ENCODE data around the gene NOS3.

Gene NOS3

GRCh38 chr7:151028131-151028947 lies 37.5 kb downstream of the NOS3 start, which contains the start of gene ABCB8:
Gene ABCB8 (plus strand): TSS chr7:151028450. CDS start chr7:151028516, 66 bp downstream.
- peak; percentile 90 for DNase-seq (ENCODE audit: low read depth, low spot score)
- ChIA-PET CTCF (interaction anchor here (0.6 to 5.6 kb wide), 9 partner anchors 10 to 85 kb away, joined by 3 to 77 read pairs (median 4); partner anchors contain the start of genes CDK5 and NOS3), POLR2A (interaction anchor here (0.7 to 1.9 kb wide), 11 partner anchors 10 to 85 kb away, joined by 3 to 13 read pairs (median 4); partner anchors contain the start of genes CDK5 and FASTK)
- TF ChIP-seq CTCF (IDR thresholded peaks at IDR 0.05; ENCODE audit: insufficient read depth, low read length, missing control alignments): peak; percentile 42
- H3K4me3 ChIP-seq (ENCODE audit: low read depth, low read length): peak within 1 kb of the TSS; percentile 83

GRCh38 chr7:151028948-151029501 lies 38.2 kb downstream of the NOS3 start:
- CTCF ChIA-PET: interaction anchor here (1.0 to 5.6 kb wide), 6 partner anchors 10 to 81 kb away, joined by 3 to 77 read pairs (median 6); no protein-coding TSS in a partner anchor
- DNase-seq (ENCODE audit: low read depth, low spot score): no peak
- no peak for TF ChIP-seq CTCF (IDR thresholded peaks at IDR 0.05; ENCODE audit: insufficient read depth, low read length, missing control alignments)
- H3K4me3 ChIP-seq (ENCODE audit: low read depth, low read length): peak overlapping the region; percentile 83
- POLR2A ChIA-PET: interaction anchor here (1.0 to 1.9 kb wide), 5 partner anchors 10 to 84 kb away, joined by 4 to 13 read pairs (median 6); partner anchors contain the start of gene CDK5

- H3K4me3 ChIP-seq (ENCODE audit: low read depth, low read length): no peak overlapping the region
- POLR2A ChIA-PET: interaction anchor here (0.7 kb wide), 1 partner anchor 17 kb away, joined by 3 read pairs; the partner anchor contains the start of gene ASIC3
- TF ChIP-seq CTCF (IDR thresholded peaks at IDR 0.05; ENCODE audit: insufficient read depth, low read length, missing control alignments): no peak
- CTCF ChIA-PET: interaction anchor here (1.7 to 1.9 kb wide), 2 partner anchors 13 to 80 kb away, joined by 5 to 13 read pairs; no protein-coding TSS in a partner anchor
- no peak for DNase-seq (ENCODE audit: low read depth, low spot score)
Observed at GRCh38 chr7:151031011-151031410, 40.2 kb downstream of the NOS3 start.

- ChIA-PET POLR2A (interaction anchor here (0.7 kb wide), 1 partner anchor 47 kb away, joined by 3 read pairs; no protein-coding TSS in a partner anchor), CTCF (interaction anchor here (0.8 to 1.9 kb wide), 4 partner anchors 15 to 91 kb away, joined by 3 to 13 read pairs (median 4); no protein-coding TSS in a partner anchor)
- TF ChIP-seq CTCF (IDR thresholded peaks at IDR 0.05; ENCODE audit: insufficient read depth, low read length, missing control alignments): no peak
- no peak for DNase-seq (ENCODE audit: low read depth, low spot score)
- no peak overlapping the region for H3K4me3 ChIP-seq (ENCODE audit: low read depth, low read length)
Observed at GRCh38 chr7:151032936-151033863, 42.4 kb downstream of the NOS3 start.

- ChIA-PET POLR2A (no interaction called here), CTCF (interaction anchor here (0.8 to 1.4 kb wide), 2 partner anchors 77 to 90 kb away, joined by 3 to 6 read pairs; no protein-coding TSS in a partner anchor)
- no peak overlapping the region for H3K4me3 ChIP-seq (ENCODE audit: low read depth, low read length)
- DNase-seq (ENCODE audit: low read depth, low spot score): no peak
- no peak for TF ChIP-seq CTCF (IDR thresholded peaks at IDR 0.05; ENCODE audit: insufficient read depth, low read length, missing control alignments)
Observed at GRCh38 chr7:151033864-151034249, 43.0 kb downstream of the NOS3 start.
